ENCODE data around the gene POTEB2.
"Not testable (repeated sequence)": the region's sequence is repeated elsewhere in the genome, so short reads cannot be mapped to it uniquely, and the experiment has no call there.

The POTEB2 gene

DNA sequence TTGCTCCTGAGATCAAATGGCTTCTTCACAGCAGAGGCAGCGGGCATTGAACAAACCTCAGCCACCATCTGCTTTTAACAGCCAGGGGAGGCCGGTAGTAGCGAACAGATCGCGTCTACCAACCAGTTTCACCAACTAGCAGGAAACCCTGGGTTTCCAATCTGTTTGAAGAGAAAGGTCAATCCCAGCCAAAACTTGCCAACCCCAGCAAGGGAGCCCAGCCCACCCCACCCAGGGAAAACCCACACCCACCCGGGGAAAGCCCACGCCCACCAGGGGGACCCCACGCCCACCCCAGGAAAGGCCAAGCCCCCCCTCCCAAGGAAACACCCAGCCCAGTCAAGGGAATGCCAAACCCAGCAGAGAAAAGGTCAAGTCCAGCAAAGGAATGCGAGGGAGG, at the start of gene POTEB2:
POTEB2 (minus strand) TSS at position 101 of the 400 bp plus-strand sequence; CDS start at position 68, 33 bp downstream.
- not testable (repeated sequence) for DNase-seq (ENCODE audit: low read depth in 2 of 2)

DNA sequence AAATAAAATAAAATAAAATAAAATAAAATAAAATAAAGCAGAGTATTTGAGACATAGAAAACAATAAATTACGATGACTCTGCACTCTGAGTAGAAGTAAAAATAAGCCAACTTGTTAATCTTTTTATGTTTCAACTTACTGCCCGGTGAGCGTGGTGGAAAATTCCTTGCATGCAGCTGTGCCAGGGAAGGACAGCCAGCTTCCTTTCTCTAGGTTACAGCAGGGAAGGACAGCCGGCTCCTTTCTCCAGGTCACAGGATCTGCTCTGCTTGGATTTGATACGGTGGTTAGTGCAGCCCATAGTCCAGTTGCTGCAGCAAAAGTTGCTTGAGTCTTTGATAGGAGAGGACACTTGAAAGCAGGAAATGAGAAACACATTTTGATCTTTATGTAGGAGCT, 13.8 kb upstream of the POTEB2 start:
- not testable (repeated sequence) for DNase-seq (ENCODE audit: low read depth in 2 of 2)

- not testable (repeated sequence) for DNase-seq (ENCODE audit: low read depth in 2 of 2)
These were observed 12.3 kb upstream of the POTEB2 start for GRCh38 chr15:20878464-20878863.

DNA sequence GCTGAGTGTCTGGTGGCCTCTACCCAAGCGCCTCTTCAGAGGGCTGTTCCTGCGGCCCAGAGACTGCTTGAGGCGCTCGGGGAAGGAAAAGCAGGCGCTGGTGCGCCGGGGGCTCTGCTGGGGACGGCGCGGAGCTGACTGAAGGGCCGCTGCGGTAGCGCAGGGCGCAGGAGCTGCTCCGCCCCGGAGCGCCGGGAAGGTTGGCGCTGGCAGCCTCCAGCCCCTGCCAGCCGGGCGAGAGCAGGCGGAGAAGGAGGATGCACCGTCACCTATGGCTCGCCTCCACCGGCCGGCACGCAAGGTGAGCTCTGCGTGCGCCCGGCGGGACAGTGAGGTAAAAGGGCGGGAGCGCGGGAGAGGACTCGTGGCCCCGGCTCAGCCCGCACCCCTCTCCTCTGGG, 11.7 kb upstream of the POTEB2 start:
- DNase-seq (ENCODE audit: low read depth in 2 of 2) = not testable (repeated sequence)
